HEK293T (cell line): ENCODE data around the gene RCSD1.

ENCODE experiments used
- CTCF ChIA-PET: fragments of 350-600 bp; formaldehyde crosslinking; extraction: SDS; loops from one replicate; lab custom pipeline; 2021; ENCODE audit warnings: antibody characterized with exemption, inconsistent platforms; lab: Yijun Ruan, JAX
- POLR2A ChIA-PET: fragments of 350-600 bp; formaldehyde crosslinking; extraction: SDS; loops from one replicate; lab custom pipeline; 2020; ENCODE audit warnings: antibody characterized with exemption, inconsistent platforms; lab: Yijun Ruan, JAX
- DNase-seq: peaks from one replicate; pipeline ENCODE4 v3.0.0; 2012; ENCODE audit warnings: mixed read lengths; ENCODE audit errors: extremely low spot score
- ARNT ChIP-seq: fragments of 450-650 bp; IDR thresholded peaks from 2 replicates; pipeline ENCODE4 v1.6.1; 2017; ENCODE audit warnings: mild to moderate bottlenecking
- BHLHE40 ChIP-seq: fragments of 450-650 bp; IDR thresholded peaks from 2 replicates; pipeline ENCODE4 v1.6.1; 2016; ENCODE audit warnings: mild to moderate bottlenecking, moderate library complexity, borderline replicate concordance
- CTBP1 ChIP-seq: fragments of 450-650 bp; IDR thresholded peaks from 2 replicates; pipeline ENCODE4 v1.6.1; 2016; ENCODE audit warnings: borderline replicate concordance
- ELF4 ChIP-seq: fragments of 450-650 bp; IDR thresholded peaks from 2 replicates; pipeline ENCODE4 v1.6.1; 2017; ENCODE audit warnings: antibody characterized with exemption
- FOXA1 ChIP-seq: fragments of 450-650 bp; IDR thresholded peaks from 2 replicates; pipeline ENCODE4 v1.6.1; 2016; ENCODE audit warnings: mild to moderate bottlenecking
- FOXK2 ChIP-seq: fragments of 450-650 bp; IDR thresholded peaks from 2 replicates; pipeline ENCODE4 v1.6.1; 2016; ENCODE audit warnings: mild to moderate bottlenecking
- FOXM1 ChIP-seq: fragments of 450-650 bp; IDR thresholded peaks from 2 replicates; pipeline ENCODE4 v1.6.1; 2017; ENCODE audit warnings: mild to moderate bottlenecking, borderline replicate concordance
- HDGF ChIP-seq: fragments of 450-650 bp; IDR thresholded peaks from 2 replicates; pipeline ENCODE4 v1.6.1; 2017; ENCODE audit warnings: antibody characterized with exemption, borderline replicate concordance
- L3MBTL2 ChIP-seq: fragments of 450-650 bp; conservative IDR thresholded peaks from 2 replicates; pipeline ENCODE4 v1.6.1; 2016; ENCODE audit warnings: mild to moderate bottlenecking
- LEF1 ChIP-seq: fragments of 450-650 bp; IDR thresholded peaks from 2 replicates; pipeline ENCODE4 v1.6.1; 2017; ENCODE audit warnings: mild to moderate bottlenecking, borderline replicate concordance
- NFRKB ChIP-seq: fragments of 450-650 bp; IDR thresholded peaks from 2 replicates; pipeline ENCODE4 v1.6.1; 2016; ENCODE audit warnings: mild to moderate bottlenecking, moderate library complexity
- SP1 ChIP-seq: fragments of 450-650 bp; IDR thresholded peaks from 2 replicates; pipeline ENCODE4 v1.6.1; 2017
- SUZ12 ChIP-seq: fragments of 450-650 bp; IDR thresholded peaks from 2 replicates; pipeline ENCODE4 v1.6.1; 2016; ENCODE audit warnings: mild to moderate bottlenecking
- TARDBP ChIP-seq: fragments of 450-650 bp; IDR thresholded peaks from 2 replicates; pipeline ENCODE4 v1.6.1; 2016
- ZNF384 ChIP-seq: fragments of 450-650 bp; IDR thresholded peaks from 2 replicates; pipeline ENCODE4 v1.6.1; 2016
- TF ChIP-seq, protein P1 (sequence below): fragments of 450-650 bp; IDR thresholded peaks from 2 replicates; pipeline ENCODE4 v1.6.1; 2016

RCSD1 gene

DNA sequence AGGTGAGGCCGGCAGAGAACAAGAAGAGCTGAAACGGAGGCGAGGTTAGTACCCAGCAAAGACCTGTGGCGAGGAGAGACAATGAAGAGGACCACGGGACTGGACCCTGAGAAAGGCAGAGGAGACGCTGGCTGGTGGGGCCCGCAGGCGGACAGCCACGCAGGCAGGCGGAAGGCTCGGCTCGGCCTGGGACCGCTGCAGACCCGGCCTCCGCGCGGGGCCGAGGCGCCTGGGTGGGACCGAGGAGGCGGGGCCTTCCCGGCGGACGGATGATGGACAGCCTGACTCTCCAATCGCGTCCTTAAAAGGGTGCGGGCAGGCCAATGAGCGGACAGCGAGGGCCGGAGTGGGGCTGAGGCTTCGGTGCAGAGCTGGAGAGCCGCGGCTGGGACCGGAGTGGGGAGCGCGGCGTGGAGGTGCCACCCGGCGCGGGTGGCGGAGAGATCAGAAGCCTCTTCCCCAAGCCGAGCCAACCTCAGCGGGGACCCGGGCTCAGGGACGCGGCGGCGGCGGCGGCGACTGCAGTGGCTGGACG, 91.7 kb downstream of the RCSD1 start, which contains the start of gene MPZL1:
TSS of gene MPZL1 (plus strand) at position 366 of the 535 bp plus-strand sequence. CDS start 170 bp downstream, outside the sequence.
- TF ChIP-seq NFRKB (no peak), TARDBP (peak; percentile 77)
- TF ChIP-seq, protein P1, sequence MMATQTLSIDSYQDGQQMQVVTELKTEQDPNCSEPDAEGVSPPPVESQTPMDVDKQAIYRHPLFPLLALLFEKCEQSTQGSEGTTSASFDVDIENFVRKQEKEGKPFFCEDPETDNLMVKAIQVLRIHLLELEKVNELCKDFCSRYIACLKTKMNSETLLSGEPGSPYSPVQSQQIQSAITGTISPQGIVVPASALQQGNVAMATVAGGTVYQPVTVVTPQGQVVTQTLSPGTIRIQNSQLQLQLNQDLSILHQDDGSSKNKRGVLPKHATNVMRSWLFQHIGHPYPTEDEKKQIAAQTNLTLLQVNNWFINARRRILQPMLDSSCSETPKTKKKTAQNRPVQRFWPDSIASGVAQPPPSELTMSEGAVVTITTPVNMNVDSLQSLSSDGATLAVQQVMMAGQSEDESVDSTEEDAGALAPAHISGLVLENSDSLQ: peak; percentile 100
- POLR2A ChIA-PET: interaction anchor here (0.6 kb wide), 1 partner anchor 492 kb away, joined by 3 read pairs; no protein-coding TSS in a partner anchor
- peak; percentile 99 for DNase-seq
- CTCF ChIA-PET: interaction anchor here (1.0 kb wide), 1 partner anchor 28 kb away, joined by 3 read pairs; no protein-coding TSS in a partner anchor

- CTCF ChIA-PET: interaction anchor here (0.8 to 1.0 kb wide), 2 partner anchors 28 to 134 kb away, joined by 3 read pairs; no protein-coding TSS in a partner anchor
- POLR2A ChIA-PET: interaction anchor here (0.6 to 0.9 kb wide), 3 partner anchors 9 to 492 kb away, joined by 3 read pairs; partner anchors contain the start of gene DCAF6
- TF ChIP-seq ARNT: no peak
- TF ChIP-seq L3MBTL2: peak; percentile 51; the same call in 1 of the 2 replicates
- no peak for TF ChIP-seq TARDBP
- DNase-seq: peak; percentile 53
These were observed 92.3 kb downstream of the RCSD1 start for GRCh38 chr1:167722152-167722869.

DNA sequence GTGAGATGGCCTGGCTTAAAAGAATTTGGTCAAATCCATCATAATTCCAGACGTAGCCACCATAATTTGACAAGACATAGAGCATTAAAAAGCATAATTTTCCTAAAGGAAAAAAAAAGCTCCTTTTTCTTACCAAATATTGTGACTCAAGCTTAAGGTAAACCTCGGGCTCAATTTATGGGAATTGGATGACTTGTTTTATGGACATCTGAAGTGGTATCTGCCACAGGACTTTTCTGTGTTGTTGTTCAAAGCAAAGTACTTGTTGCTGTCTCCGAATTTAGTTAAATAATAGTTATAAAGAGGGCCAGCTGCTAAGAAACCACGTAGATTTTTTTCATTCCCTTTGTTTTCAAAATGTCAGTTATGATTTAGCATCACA, 92.8 kb downstream of the RCSD1 start:
- ChIA-PET POLR2A (interaction anchor here (0.7 to 0.9 kb wide), 2 partner anchors 9 to 213 kb away, joined by 3 read pairs; partner anchors contain the start of gene DCAF6), CTCF (interaction anchor here (0.8 kb wide), 1 partner anchor 134 kb away, joined by 3 read pairs; no protein-coding TSS in a partner anchor)
- TF ChIP-seq, protein P1: 0 out of 2 replicates have a peak, but pooled peaks have one; percentile 15
- TF ChIP-seq NFRKB: no peak
- no peak for DNase-seq

GRCh38 chr1:167723707-167724323, 93.8 kb downstream of the RCSD1 start:
- DNase-seq: no peak
- no peak for TF ChIP-seq NFRKB
- TF ChIP-seq ELF4: no peak
- TF ChIP-seq SP1: no peak
- no peak for TF ChIP-seq CTBP1
- TF ChIP-seq FOXK2: no peak
- ChIA-PET CTCF (no interaction called here), POLR2A (interaction anchor here (1.1 to 1.7 kb wide), 2 partner anchors 9 to 212 kb away, joined by 4 to 6 read pairs; no protein-coding TSS in a partner anchor)

DNA sequence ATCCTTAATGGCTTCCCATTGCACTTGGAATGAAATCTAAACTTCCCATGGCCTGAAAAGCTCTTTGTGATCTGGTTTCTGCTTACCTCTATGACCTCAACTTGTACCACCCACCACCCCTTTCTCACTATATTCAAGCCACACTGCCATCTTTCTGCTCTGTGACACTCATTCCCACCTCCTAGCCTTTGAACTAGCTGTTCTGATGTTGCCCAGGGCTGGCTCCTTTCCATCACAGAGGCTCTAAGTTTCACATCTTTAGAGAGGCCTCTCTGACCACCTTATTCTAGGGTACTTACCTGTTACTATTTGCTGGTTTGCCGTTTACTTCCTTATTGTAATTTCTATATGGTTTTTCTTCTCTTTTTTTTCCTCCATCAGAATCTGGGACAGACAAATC, 96.0 kb downstream of the RCSD1 start:
- CTCF ChIA-PET: no interaction called here
- no peak for DNase-seq
- POLR2A ChIA-PET: interaction anchor here (0.7 kb wide), 1 partner anchor 172 kb away, joined by 3 read pairs; the partner anchor contains the start of gene CREG1
- TF ChIP-seq ARNT (no peak), ZNF384 (no peak), BHLHE40 (no peak), ELF4 (no peak), SUZ12 (no peak), TARDBP (no peak), NFRKB (no peak), SP1 (no peak), HDGF (no peak), FOXA1 (no peak), FOXM1 (no peak), FOXK2 (no peak), L3MBTL2 (no peak), CTBP1 (no peak), LEF1 (no peak)
- TF ChIP-seq, protein P1: no peak

- ChIA-PET CTCF (no interaction called here), POLR2A (interaction anchor here (1.5 kb wide), 1 partner anchor 12 kb away, joined by 3 read pairs; no protein-coding TSS in a partner anchor)
- TF ChIP-seq SP1 (no peak), BHLHE40 (no peak)
- no peak for DNase-seq
These were observed 98.9 kb downstream of the RCSD1 start for GRCh38 chr1:167728818-167729410.
